ENCODE measurements around the gene ATP13A3. TPM values are rescaled to one million over a fixed set of nuclear protein-coding genes. Genes with fewer than 3 reads are reported as not detected.

ATP13A3 gene
- total and polyA plus RNA-seq, 11 donors, result 26.6 to 237 (median 105) TPM

GRCh38 chr3:194365526-194365925 lies 121.3 kb downstream of the ATP13A3 start:
- peaks cover 0 to 11% (median 0%) of the 10 kb centered on the region in 9 donors for H3K27me3 ChIP-seq
- DNase-seq (no peak), ATAC-seq (no peak)
- peaks cover 0 to 24% (median 9%) of the 10 kb centered on the region in 12 donors for H3K4me1 ChIP-seq
- no peak for TF ChIP-seq POLR2A (IDR thresholded peaks at IDR 0.05)
- 79 to 93% (median 92%) methylated on average over 4 to 6 of the region's 6 CpGs for WGBS, 4 donors
- no peak overlapping the region for H3K4me3 ChIP-seq
- H3K36me3 ChIP-seq, result no peaks in the 10 kb centered on the region
- H3K27ac ChIP-seq, result no peak overlapping the region
- intact Hi-C loops (cut with DNase I), result no loop called here
- H3K9me3 ChIP-seq, result no peaks in the 10 kb centered on the region

GRCh38 chr3:194364652-194365434 lies 122.0 kb downstream of the ATP13A3 start:
- intact Hi-C loops (cut with DNase I), result no loop called here

GRCh38 chr3:194364314-194364651 lies 122.5 kb downstream of the ATP13A3 start:
- Histone ChIP-seq H3K4me1 (peaks cover 0 to 20% (median 9%) of the 10 kb centered on the region in 12 donors), H3K9me3 (no peaks in the 10 kb centered on the region), H3K27ac (no peak overlapping the region), H3K36me3 (no peaks in the 10 kb centered on the region), H3K27me3 (peaks cover 0 to 5% (median 0%) of the 10 kb centered on the region in 9 donors), H3K4me3 (no peak overlapping the region)
- ATAC-seq (no peak), DNase-seq (no peak)
- WGBS, 4 donors, result 56 to 80% (median 77%) methylated on average over 3 of the region's 3 CpGs
- intact Hi-C loops (cut with DNase I), result no loop called here
- no peak for TF ChIP-seq POLR2A (IDR thresholded peaks at IDR 0.05)
- TF ChIP-seq, protein P1, sequence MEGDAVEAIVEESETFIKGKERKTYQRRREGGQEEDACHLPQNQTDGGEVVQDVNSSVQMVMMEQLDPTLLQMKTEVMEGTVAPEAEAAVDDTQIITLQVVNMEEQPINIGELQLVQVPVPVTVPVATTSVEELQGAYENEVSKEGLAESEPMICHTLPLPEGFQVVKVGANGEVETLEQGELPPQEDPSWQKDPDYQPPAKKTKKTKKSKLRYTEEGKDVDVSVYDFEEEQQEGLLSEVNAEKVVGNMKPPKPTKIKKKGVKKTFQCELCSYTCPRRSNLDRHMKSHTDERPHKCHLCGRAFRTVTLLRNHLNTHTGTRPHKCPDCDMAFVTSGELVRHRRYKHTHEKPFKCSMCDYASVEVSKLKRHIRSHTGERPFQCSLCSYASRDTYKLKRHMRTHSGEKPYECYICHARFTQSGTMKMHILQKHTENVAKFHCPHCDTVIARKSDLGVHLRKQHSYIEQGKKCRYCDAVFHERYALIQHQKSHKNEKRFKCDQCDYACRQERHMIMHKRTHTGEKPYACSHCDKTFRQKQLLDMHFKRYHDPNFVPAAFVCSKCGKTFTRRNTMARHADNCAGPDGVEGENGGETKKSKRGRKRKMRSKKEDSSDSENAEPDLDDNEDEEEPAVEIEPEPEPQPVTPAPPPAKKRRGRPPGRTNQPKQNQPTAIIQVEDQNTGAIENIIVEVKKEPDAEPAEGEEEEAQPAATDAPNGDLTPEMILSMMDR (IDR thresholded peaks at IDR 0.05), result no peak

More at GRCh38 chr3:194364652-194365434, 122.0 kb downstream of the ATP13A3 start:
- Histone ChIP-seq H3K27ac (no peak overlapping the region), H3K27me3 (peaks cover 0 to 8% (median 0%) of the 10 kb centered on the region in 9 donors), H3K36me3 (no peaks in the 10 kb centered on the region), H3K4me3 (no peak overlapping the region), H3K9me3 (no peaks in the 10 kb centered on the region), H3K4me1 (peaks cover 0 to 24% (median 9%) of the 10 kb centered on the region in 12 donors)
- DNase-seq (peak in 2 of 5 donors; percentile 27 to 39), ATAC-seq (peak; percentile 15 to 52 (median 32))
- 43 to 71% (median 65%) methylated on average over 16 to 20 of the region's 20 CpGs for WGBS, 4 donors
- TF ChIP-seq, protein P1 (IDR thresholded peaks at IDR 0.05), result no peak
- TF ChIP-seq POLR2A (IDR thresholded peaks at IDR 0.05), result no peak

- H3K27me3 ChIP-seq, result peaks cover 0 to 11% (median 0%) of the 10 kb centered on the region in 9 donors
- ATAC-seq (no peak), DNase-seq (no peak)
- 89 to 94% (median 92%) methylated on average over 16 to 18 of the region's 18 CpGs for WGBS, 4 donors
- no peak overlapping the region for H3K27ac ChIP-seq
- intact Hi-C loops (cut with DNase I), result no loop called here
- H3K4me3 ChIP-seq, result no peak overlapping the region
- H3K4me1 ChIP-seq, result peaks cover 0 to 16% (median 9%) of the 10 kb centered on the region in 12 donors
- H3K9me3 ChIP-seq, result no peaks in the 10 kb centered on the region
- H3K36me3 ChIP-seq, result no peaks in the 10 kb centered on the region
- no peak for TF ChIP-seq POLR2A (IDR thresholded peaks at IDR 0.05)
- TF ChIP-seq, protein P1 (IDR thresholded peaks at IDR 0.05), result no peak
These were observed 126.2 kb downstream of the ATP13A3 start for GRCh38 chr3:194360568-194360967.

Data from heart left ventricle (tissue), 16 donors.